ENCODE results near the gene PPP2R5B. TPM values are rescaled to one million over a fixed set of nuclear protein-coding genes. Genes with fewer than 3 reads are reported as not detected.

Gene PPP2R5B
- total and polyA plus RNA-seq, 9 of the 15 experiments (the other 6 are each of a cell fraction or from before 2014, with no cell fraction given), result 0.10 to 7.8 (median 3.3) TPM

DNA sequence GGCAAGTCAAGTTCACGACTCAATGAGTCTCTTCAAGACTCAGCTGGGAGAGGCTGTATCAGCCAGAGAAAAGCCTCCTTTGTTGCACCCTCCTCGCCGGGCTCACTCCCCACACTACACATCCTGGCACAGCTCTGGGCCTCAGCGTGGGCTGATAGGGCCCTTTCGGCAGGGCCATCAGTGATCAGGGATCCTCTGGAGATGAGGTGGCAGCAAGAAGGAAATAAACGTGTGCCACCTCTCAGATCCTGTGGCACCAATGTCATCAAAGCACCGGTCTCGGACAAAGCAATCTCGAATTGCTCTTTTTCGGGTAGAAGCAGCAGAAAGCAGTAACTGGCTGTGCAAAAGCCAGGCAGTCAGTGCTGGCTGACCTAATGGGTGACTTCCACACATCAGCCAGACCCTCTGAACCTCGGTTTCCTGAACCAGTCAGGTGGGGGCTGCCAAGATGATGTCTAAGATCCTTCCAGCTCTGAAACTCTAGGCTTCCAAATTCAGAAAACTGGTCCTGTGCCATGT is 48.2 kb upstream of the PPP2R5B start:
- peak overlapping the region; percentile 70 to 99; a peak in 3 of 4 replicates for H3K9ac ChIP-seq (ENCODE audit: insufficient read depth in 1 of 2, low read depth in 2 of 2, low read length in 2 of 2)
- no peak overlapping the region for H2AFZ ChIP-seq (ENCODE audit: low read depth, low read length)
- no TSS peak for BruUV-seq (replicated peaks)
- H3K4me3 ChIP-seq, result peak overlapping the region; percentile 71; the same call in 1 of the 2 replicates
- DNase-seq (ENCODE audit: extremely low read depth in 1 of 4, low spot score in 3 of 4) (no peak), FAIRE-seq (no peak), ATAC-seq (no peak)
- TF ChIP-seq, protein P1, sequence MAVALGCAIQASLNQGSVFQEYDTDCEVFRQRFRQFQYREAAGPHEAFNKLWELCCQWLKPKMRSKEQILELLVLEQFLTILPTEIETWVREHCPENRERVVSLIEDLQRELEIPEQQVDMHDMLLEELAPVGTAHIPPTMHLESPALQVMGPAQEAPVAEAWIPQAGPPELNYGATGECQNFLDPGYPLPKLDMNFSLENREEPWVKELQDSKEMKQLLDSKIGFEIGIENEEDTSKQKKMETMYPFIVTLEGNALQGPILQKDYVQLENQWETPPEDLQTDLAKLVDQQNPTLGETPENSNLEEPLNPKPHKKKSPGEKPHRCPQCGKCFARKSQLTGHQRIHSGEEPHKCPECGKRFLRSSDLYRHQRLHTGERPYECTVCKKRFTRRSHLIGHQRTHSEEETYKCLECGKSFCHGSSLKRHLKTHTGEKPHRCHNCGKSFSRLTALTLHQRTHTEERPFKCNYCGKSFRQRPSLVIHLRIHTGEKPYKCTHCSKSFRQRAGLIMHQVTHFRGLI (CRISPR knock-in tag; IDR thresholded peaks at IDR 0.05), result no peak
- TF ChIP-seq MCM5 (IDR thresholded peaks at IDR 0.05; ENCODE audit: low read depth) (no peak), ZNF133 (CRISPR knock-in tag; IDR thresholded peaks at IDR 0.05) (no peak), CHD2 (IDR thresholded peaks at IDR 0.05; ENCODE audit: low read depth, low read length) (no peak), ZNF830 (CRISPR knock-in tag; IDR thresholded peaks at IDR 0.05) (no peak), PCBP2 (IDR thresholded peaks at IDR 0.05; ENCODE audit: low read depth, low read length, poor library complexity, severe bottlenecking) (no peak), BRCA1 (IDR thresholded peaks at IDR 0.05) (no peak), BRCA1 (CRISPR knock-in tag; IDR thresholded peaks at IDR 0.05) (no peak), SMARCA4 (IDR thresholded peaks at IDR 0.05) (no peak)
- TF ChIP-seq, protein P2, sequence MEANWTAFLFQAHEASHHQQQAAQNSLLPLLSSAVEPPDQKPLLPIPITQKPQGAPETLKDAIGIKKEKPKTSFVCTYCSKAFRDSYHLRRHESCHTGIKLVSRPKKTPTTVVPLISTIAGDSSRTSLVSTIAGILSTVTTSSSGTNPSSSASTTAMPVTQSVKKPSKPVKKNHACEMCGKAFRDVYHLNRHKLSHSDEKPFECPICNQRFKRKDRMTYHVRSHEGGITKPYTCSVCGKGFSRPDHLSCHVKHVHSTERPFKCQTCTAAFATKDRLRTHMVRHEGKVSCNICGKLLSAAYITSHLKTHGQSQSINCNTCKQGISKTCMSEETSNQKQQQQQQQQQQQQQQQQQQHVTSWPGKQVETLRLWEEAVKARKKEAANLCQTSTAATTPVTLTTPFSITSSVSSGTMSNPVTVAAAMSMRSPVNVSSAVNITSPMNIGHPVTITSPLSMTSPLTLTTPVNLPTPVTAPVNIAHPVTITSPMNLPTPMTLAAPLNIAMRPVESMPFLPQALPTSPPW (CRISPR knock-in tag; IDR thresholded peaks at IDR 0.05), result no peak
- TF ChIP-seq, protein P3, sequence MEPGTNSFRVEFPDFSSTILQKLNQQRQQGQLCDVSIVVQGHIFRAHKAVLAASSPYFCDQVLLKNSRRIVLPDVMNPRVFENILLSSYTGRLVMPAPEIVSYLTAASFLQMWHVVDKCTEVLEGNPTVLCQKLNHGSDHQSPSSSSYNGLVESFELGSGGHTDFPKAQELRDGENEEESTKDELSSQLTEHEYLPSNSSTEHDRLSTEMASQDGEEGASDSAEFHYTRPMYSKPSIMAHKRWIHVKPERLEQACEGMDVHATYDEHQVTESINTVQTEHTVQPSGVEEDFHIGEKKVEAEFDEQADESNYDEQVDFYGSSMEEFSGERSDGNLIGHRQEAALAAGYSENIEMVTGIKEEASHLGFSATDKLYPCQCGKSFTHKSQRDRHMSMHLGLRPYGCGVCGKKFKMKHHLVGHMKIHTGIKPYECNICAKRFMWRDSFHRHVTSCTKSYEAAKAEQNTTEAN (CRISPR knock-in tag; IDR thresholded peaks at IDR 0.05), result no peak
- TF ChIP-seq, protein P4, sequence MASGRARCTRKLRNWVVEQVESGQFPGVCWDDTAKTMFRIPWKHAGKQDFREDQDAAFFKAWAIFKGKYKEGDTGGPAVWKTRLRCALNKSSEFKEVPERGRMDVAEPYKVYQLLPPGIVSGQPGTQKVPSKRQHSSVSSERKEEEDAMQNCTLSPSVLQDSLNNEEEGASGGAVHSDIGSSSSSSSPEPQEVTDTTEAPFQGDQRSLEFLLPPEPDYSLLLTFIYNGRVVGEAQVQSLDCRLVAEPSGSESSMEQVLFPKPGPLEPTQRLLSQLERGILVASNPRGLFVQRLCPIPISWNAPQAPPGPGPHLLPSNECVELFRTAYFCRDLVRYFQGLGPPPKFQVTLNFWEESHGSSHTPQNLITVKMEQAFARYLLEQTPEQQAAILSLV (tag; IDR thresholded peaks at IDR 0.05), result no peak
- TF ChIP-seq, protein P5, sequence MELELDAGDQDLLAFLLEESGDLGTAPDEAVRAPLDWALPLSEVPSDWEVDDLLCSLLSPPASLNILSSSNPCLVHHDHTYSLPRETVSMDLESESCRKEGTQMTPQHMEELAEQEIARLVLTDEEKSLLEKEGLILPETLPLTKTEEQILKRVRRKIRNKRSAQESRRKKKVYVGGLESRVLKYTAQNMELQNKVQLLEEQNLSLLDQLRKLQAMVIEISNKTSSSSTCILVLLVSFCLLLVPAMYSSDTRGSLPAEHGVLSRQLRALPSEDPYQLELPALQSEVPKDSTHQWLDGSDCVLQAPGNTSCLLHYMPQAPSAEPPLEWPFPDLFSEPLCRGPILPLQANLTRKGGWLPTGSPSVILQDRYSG (tag; conservative IDR thresholded peaks at IDR 0.05; ENCODE audit: low read depth), result no peak
- no peaks in the 10 kb centered on the region for H3K9me1 ChIP-seq (ENCODE audit: control insufficient read depth, insufficient read depth, low read length)
- WGBS (ENCODE audit: insufficient coverage, low coverage, missing lambda C conversion rate), result 60% methylated on average over 10 of the region's 11 CpGs
- peaks cover 65% of the 10 kb centered on the region for H3K79me2 ChIP-seq (ENCODE audit: control insufficient read depth, insufficient read depth, low read length)
- no peak overlapping the region; the same call in 2 of the 3 replicates for H3K27ac ChIP-seq (ENCODE audit: extremely low read depth, low read depth, low read length)
- peaks cover 14% of the 10 kb centered on the region; the same call in 1 of the 2 replicates for H4K20me1 ChIP-seq (replicated peaks; ENCODE audit: control insufficient read depth, insufficient read depth, low read length)
- intact Hi-C loops (cut with micrococcal nuclease) (no loop called here), in situ Hi-C loops (cut with MboI) (no loop called here)
- H3K9me3 ChIP-seq (replicated peaks; ENCODE audit: control insufficient read depth, insufficient read depth, low read depth, low read length), result no peaks in the 10 kb centered on the region
- H3K4me2 ChIP-seq (ENCODE audit: insufficient read depth, low read length), result peak overlapping the region; percentile 95
- H3K36me3 ChIP-seq (ENCODE audit: control insufficient read depth, insufficient read depth, low read length), result peaks cover 39% of the 10 kb centered on the region; the same call in 2 of the 3 replicates
- H3K27me3 ChIP-seq (ENCODE audit: control insufficient read depth in 2 of 2, insufficient read depth in 2 of 2, low read length in 2 of 2), result no peaks in the 10 kb centered on the region; a peak in 1 of 5 replicates
- ChIA-PET POLR2A (interaction anchor here (0.6 to 9.0 kb wide), 8 partner anchors 9 to 1192 kb away, joined by 3 to 109 read pairs (median 9); no protein-coding TSS in a partner anchor), CTCF (ENCODE audit: low intra/inter-chr PET ratio) (no interaction called here)
- H3K4me1 ChIP-seq (replicated peaks in 1 of 2; ENCODE audit: control insufficient read depth in 2 of 2, insufficient read depth in 2 of 2, low read length in 2 of 2), result peaks cover 33 to 66% of the 10 kb centered on the region in 2 experiments
